ENCODE measurements around the gene GRAMD2B. TPM values are rescaled to one million over a fixed set of nuclear protein-coding genes. Genes with fewer than 3 reads are reported as not detected.

The GRAMD2B gene
- total RNA-seq, 1 experiment from 2014 or later = 4.1 TPM

- ChIA-PET POLR2A (no interaction called here), CTCF (no interaction called here)
- Histone ChIP-seq H3K9me3 (ENCODE audit: control insufficient read depth, insufficient read depth, low read depth, low read length) (no peaks in the 10 kb centered on the region), H3K27me3 (ENCODE audit: control insufficient read depth, insufficient read depth, low read length) (no peaks in the 10 kb centered on the region), H3K4me1 (ENCODE audit: control insufficient read depth, insufficient read depth, low read length) (no peaks in the 10 kb centered on the region), H3K27ac (ENCODE audit: low read length) (no peak overlapping the region), H3K36me3 (ENCODE audit: control insufficient read depth, insufficient read depth, low read length) (no peaks in the 10 kb centered on the region; the same call in 1 of the 2 replicates), H3K4me3 (ENCODE audit: low read depth in 2 of 2, low read length in 2 of 2) (no peak overlapping the region)
- no peak for DNase-seq (ENCODE audit: low read depth, low spot score)
- in situ Hi-C loops (cut with HindIII; ENCODE audit: low pct_unique_long_range_greater_than_20kb, low sequenced_read_pairs) (no loop called here), intact Hi-C loops (cut with micrococcal nuclease; ENCODE audit: unreplicated experiment) (no loop called here)
- ATAC-seq = no peak
- BruUV-seq (replicated peaks) = no TSS peak
- no peak for TF ChIP-seq TCF7L2 (IDR thresholded peaks at IDR 0.05; ENCODE audit: low read depth, low read length)
Observed at GRCh38 chr5:126488443-126489065, 65.3 kb downstream of the GRAMD2B start.

GRCh38 chr5:126490167-126490940, 67.1 kb downstream of the GRAMD2B start:
- no peak for ATAC-seq
- Histone ChIP-seq H3K9me3 (ENCODE audit: control insufficient read depth, insufficient read depth, low read depth, low read length) (no peaks in the 10 kb centered on the region), H3K4me3 (ENCODE audit: low read depth in 2 of 2, low read length in 2 of 2) (no peak overlapping the region), H3K4me1 (ENCODE audit: control insufficient read depth, insufficient read depth, low read length) (no peaks in the 10 kb centered on the region), H3K27me3 (ENCODE audit: control insufficient read depth, insufficient read depth, low read length) (no peaks in the 10 kb centered on the region), H3K27ac (ENCODE audit: low read length) (no peak overlapping the region), H3K36me3 (ENCODE audit: control insufficient read depth, insufficient read depth, low read length) (no peaks in the 10 kb centered on the region; the same call in 1 of the 2 replicates)
- in situ Hi-C loops (cut with HindIII; ENCODE audit: low pct_unique_long_range_greater_than_20kb, low sequenced_read_pairs) = no loop called here
- no peak for DNase-seq (ENCODE audit: low read depth, low spot score)
- POLR2A ChIA-PET = no interaction called here
- TF ChIP-seq REST (IDR thresholded peaks at IDR 0.05; ENCODE audit: insufficient read depth in 1 of 2, low read depth in 2 of 2, low read length in 1 of 2) (no peak), POLR2AphosphoS5 (IDR thresholded peaks at IDR 0.05; ENCODE audit: low read depth, low read length) (no peak), SIN3A (IDR thresholded peaks at IDR 0.05; ENCODE audit: borderline replicate concordance, insufficient read depth, low read depth, low read length) (no peak), TCF7L2 (IDR thresholded peaks at IDR 0.05; ENCODE audit: low read depth, low read length) (no peak)
- TF ChIP-seq, protein P1, sequence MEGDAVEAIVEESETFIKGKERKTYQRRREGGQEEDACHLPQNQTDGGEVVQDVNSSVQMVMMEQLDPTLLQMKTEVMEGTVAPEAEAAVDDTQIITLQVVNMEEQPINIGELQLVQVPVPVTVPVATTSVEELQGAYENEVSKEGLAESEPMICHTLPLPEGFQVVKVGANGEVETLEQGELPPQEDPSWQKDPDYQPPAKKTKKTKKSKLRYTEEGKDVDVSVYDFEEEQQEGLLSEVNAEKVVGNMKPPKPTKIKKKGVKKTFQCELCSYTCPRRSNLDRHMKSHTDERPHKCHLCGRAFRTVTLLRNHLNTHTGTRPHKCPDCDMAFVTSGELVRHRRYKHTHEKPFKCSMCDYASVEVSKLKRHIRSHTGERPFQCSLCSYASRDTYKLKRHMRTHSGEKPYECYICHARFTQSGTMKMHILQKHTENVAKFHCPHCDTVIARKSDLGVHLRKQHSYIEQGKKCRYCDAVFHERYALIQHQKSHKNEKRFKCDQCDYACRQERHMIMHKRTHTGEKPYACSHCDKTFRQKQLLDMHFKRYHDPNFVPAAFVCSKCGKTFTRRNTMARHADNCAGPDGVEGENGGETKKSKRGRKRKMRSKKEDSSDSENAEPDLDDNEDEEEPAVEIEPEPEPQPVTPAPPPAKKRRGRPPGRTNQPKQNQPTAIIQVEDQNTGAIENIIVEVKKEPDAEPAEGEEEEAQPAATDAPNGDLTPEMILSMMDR (IDR thresholded peaks at IDR 0.05) = no peak
- CTCF ChIA-PET = interaction anchor here (1.2 kb wide), 1 partner anchor 9 kb away, joined by 3 read pairs; no protein-coding TSS in a partner anchor
- BruUV-seq (replicated peaks) = no TSS peak
- intact Hi-C loops (cut with micrococcal nuclease; ENCODE audit: unreplicated experiment) = no loop called here

DNA sequence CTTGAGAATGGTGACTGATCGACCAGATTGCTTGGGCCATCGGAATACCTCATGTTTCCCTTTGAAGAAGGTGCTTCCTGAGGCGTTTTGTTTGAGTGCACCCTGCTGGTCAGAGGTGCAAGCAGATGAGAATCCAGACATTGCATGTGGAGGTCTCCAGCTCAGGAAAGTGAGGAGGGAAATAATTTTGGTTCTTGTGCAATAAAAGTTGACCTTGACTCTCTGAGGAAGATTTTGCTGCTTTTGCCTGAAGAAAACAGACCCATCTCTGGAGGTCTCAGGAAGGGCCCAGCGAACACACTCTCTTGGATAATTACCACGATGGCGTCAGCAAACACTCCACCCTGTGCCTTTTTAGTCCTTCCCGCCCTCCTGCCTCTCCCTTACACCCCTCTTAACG, 69.7 kb downstream of the GRAMD2B start:
- no peak for DNase-seq (ENCODE audit: low read depth, low spot score)
- in situ Hi-C loops (cut with HindIII; ENCODE audit: low pct_unique_long_range_greater_than_20kb, low sequenced_read_pairs) = no loop called here

More for the DNA sequence above, 69.7 kb downstream of the GRAMD2B start:
- no peak overlapping the region for H3K4me3 ChIP-seq (ENCODE audit: low read depth in 2 of 2, low read length in 2 of 2)
- no peaks in the 10 kb centered on the region for H3K4me1 ChIP-seq (ENCODE audit: control insufficient read depth, insufficient read depth, low read length)
- CTCF ChIA-PET = no interaction called here
- intact Hi-C loops (cut with micrococcal nuclease; ENCODE audit: unreplicated experiment) = no loop called here
- no peaks in the 10 kb centered on the region for H3K27me3 ChIP-seq (ENCODE audit: control insufficient read depth, insufficient read depth, low read length)
- no peaks in the 10 kb centered on the region; the same call in 1 of the 2 replicates for H3K36me3 ChIP-seq (ENCODE audit: control insufficient read depth, insufficient read depth, low read length)
- POLR2A ChIA-PET = no interaction called here
- no peaks in the 10 kb centered on the region for H3K9me3 ChIP-seq (ENCODE audit: control insufficient read depth, insufficient read depth, low read depth, low read length)
- no peak for ATAC-seq
- H3K27ac ChIP-seq (ENCODE audit: low read length) = no peak overlapping the region
- no TSS peak for BruUV-seq (replicated peaks)
- TF ChIP-seq REST (IDR thresholded peaks at IDR 0.05; ENCODE audit: insufficient read depth in 1 of 2, low read depth in 2 of 2, low read length in 1 of 2) = no peak
- TF ChIP-seq, protein P1 (IDR thresholded peaks at IDR 0.05) = peak; percentile 67
